NCI-H510A treated with DMSO at 0.1 percent for 48 hours (cell line): ENCODE data around the gene CNTN5.

Experiments
- DNase-seq: peaks from one replicate; lab custom pipeline; 2025; lab: John Stamatoyannopoulos, UW

The CNTN5 gene

GRCh38 chr11:99519095-99519494 lies 498.3 kb downstream of the CNTN5 start:
- no peak for DNase-seq

GRCh38 chr11:99522467-99523173 lies 501.9 kb downstream of the CNTN5 start:
- DNase-seq = no peak

- no peak for DNase-seq
These were observed 510.7 kb downstream of the CNTN5 start for GRCh38 chr11:99531468-99531867.

- DNase-seq = no peak
These were observed 514.1 kb downstream of the CNTN5 start for GRCh38 chr11:99534812-99535211.

- DNase-seq = no peak
These were observed 514.7 kb downstream of the CNTN5 start for GRCh38 chr11:99535406-99535805.

- DNase-seq = no peak
These were observed 515.1 kb downstream of the CNTN5 start for GRCh38 chr11:99535819-99536218.

- DNase-seq = no peak
These were observed 516.9 kb downstream of the CNTN5 start for GRCh38 chr11:99537681-99538080.

- no peak for DNase-seq
These were observed 524.9 kb downstream of the CNTN5 start for GRCh38 chr11:99545616-99546015.

- no peak for DNase-seq
These were observed 527.5 kb downstream of the CNTN5 start for GRCh38 chr11:99548264-99548663.

- DNase-seq = no peak
These were observed 533.6 kb downstream of the CNTN5 start for GRCh38 chr11:99554232-99554903.

GRCh38 chr11:99555486-99555885 lies 534.7 kb downstream of the CNTN5 start:
- no peak for DNase-seq

GRCh38 chr11:99565333-99565732 lies 544.6 kb downstream of the CNTN5 start:
- no peak for DNase-seq

GRCh38 chr11:99567334-99567956 lies 546.7 kb downstream of the CNTN5 start:
- no peak for DNase-seq

GRCh38 chr11:99568808-99569207 lies 548.1 kb downstream of the CNTN5 start:
- DNase-seq = no peak

- no peak for DNase-seq
These were observed 550.3 kb downstream of the CNTN5 start for GRCh38 chr11:99571094-99571493.

GRCh38 chr11:99584830-99585229 lies 564.1 kb downstream of the CNTN5 start:
- DNase-seq = no peak

- no peak for DNase-seq
These were observed 564.9 kb downstream of the CNTN5 start for GRCh38 chr11:99585606-99586005.

- DNase-seq = no peak
These were observed 569.0 kb downstream of the CNTN5 start for GRCh38 chr11:99589771-99590170.

- no peak for DNase-seq
These were observed 571.5 kb downstream of the CNTN5 start for GRCh38 chr11:99592266-99592665.

- DNase-seq = no peak
These were observed 572.4 kb downstream of the CNTN5 start for GRCh38 chr11:99593197-99593596.

- no peak for DNase-seq
These were observed 580.4 kb downstream of the CNTN5 start for GRCh38 chr11:99601179-99601578.

GRCh38 chr11:99614352-99614751 lies 593.6 kb downstream of the CNTN5 start:
- DNase-seq = no peak

GRCh38 chr11:99630629-99631028 lies 609.9 kb downstream of the CNTN5 start:
- DNase-seq = no peak
